SK-N-SH treated with all-trans-retinoic acid at 6 μM for 48 hours (cell line): Measurements from ENCODE around the gene OR1S1.

Experiments
- ARNTL ChIP-seq: fragments of 450-650 bp; formaldehyde crosslinking; IDR thresholded peaks from 2 replicates; pipeline ENCODE4 v1.5.0; 2020; ENCODE audit warnings: low read depth, mild to moderate bottlenecking, moderate library complexity, borderline replicate concordance
- BACH2 ChIP-seq: fragments of 250-450 bp; sonication (Bioruptor Pico); IDR thresholded peaks from 2 replicates; pipeline ENCODE4 v1.9.0; 2021; ENCODE audit warnings: mild to moderate bottlenecking, borderline replicate concordance
- CSRNP3 ChIP-seq: fragments of 250-450 bp; sonication (Bioruptor Pico); IDR thresholded peaks from 2 replicates; pipeline ENCODE4 v1.5.1; 2021; ENCODE audit warnings: mild to moderate bottlenecking, moderate library complexity
- PATZ1 ChIP-seq: fragments of 250-450 bp; sonication (Bioruptor Pico); IDR thresholded peaks from 2 replicates; pipeline ENCODE4 v1.8.0; 2020; ENCODE audit warnings: mild to moderate bottlenecking, moderate library complexity, borderline replicate concordance
- PPARA ChIP-seq: fragments of 250-450 bp; sonication (Bioruptor Pico); IDR thresholded peaks from 2 replicates; pipeline ENCODE4 v1.5.0; 2020; ENCODE audit warnings: mild to moderate bottlenecking, borderline replicate concordance
- SNAI2 ChIP-seq: fragments of 250-450 bp; sonication (Bioruptor Pico); IDR thresholded peaks from 2 replicates; pipeline ENCODE4 v1.5.0; 2020; ENCODE audit warnings: mild to moderate bottlenecking, moderate library complexity
- TSHZ2 ChIP-seq: fragments of 250-450 bp; sonication (Bioruptor Pico); IDR thresholded peaks from 2 replicates; pipeline ENCODE4 v1.5.0; 2020; ENCODE audit warnings: mild to moderate bottlenecking, moderate library complexity
- ZFP3 ChIP-seq: fragments of 250-450 bp; sonication (Bioruptor Pico); IDR thresholded peaks from 2 replicates; pipeline ENCODE4 v1.5.0; 2020; ENCODE audit warnings: mild to moderate bottlenecking, moderate library complexity
- ZNF565 ChIP-seq: fragments of 450-650 bp; formaldehyde crosslinking; conservative IDR thresholded peaks from 2 replicates; pipeline ENCODE4 v1.5.0; 2020; ENCODE audit warnings: low read depth, mild to moderate bottlenecking, moderate library complexity
- ZNF70 ChIP-seq: fragments of 450-650 bp; formaldehyde crosslinking; IDR thresholded peaks from 2 replicates; pipeline ENCODE4 v1.5.0; 2020; ENCODE audit warnings: mild to moderate bottlenecking, moderate library complexity

GRCh38 chr11:58164990-58165389 lies 47.5 kb upstream of the OR1S1 start:
- TF ChIP-seq SNAI2 (CRISPR knock-in tag) = no peak
- no peak for TF ChIP-seq ARNTL (CRISPR knock-in tag)
- no peak for TF ChIP-seq PATZ1 (CRISPR knock-in tag)
- TF ChIP-seq BACH2 (CRISPR knock-in tag) = no peak
- no peak for TF ChIP-seq PPARA (CRISPR knock-in tag)
- TF ChIP-seq ZNF70 = no peak
- TF ChIP-seq CSRNP3 (CRISPR knock-in tag) = no peak
- TF ChIP-seq ZFP3 (CRISPR knock-in tag) = no peak
- TF ChIP-seq ZNF565 = no peak
- no peak for TF ChIP-seq TSHZ2
